ENCODE measurements around the gene P2RX6.

P2RX6 gene

DNA sequence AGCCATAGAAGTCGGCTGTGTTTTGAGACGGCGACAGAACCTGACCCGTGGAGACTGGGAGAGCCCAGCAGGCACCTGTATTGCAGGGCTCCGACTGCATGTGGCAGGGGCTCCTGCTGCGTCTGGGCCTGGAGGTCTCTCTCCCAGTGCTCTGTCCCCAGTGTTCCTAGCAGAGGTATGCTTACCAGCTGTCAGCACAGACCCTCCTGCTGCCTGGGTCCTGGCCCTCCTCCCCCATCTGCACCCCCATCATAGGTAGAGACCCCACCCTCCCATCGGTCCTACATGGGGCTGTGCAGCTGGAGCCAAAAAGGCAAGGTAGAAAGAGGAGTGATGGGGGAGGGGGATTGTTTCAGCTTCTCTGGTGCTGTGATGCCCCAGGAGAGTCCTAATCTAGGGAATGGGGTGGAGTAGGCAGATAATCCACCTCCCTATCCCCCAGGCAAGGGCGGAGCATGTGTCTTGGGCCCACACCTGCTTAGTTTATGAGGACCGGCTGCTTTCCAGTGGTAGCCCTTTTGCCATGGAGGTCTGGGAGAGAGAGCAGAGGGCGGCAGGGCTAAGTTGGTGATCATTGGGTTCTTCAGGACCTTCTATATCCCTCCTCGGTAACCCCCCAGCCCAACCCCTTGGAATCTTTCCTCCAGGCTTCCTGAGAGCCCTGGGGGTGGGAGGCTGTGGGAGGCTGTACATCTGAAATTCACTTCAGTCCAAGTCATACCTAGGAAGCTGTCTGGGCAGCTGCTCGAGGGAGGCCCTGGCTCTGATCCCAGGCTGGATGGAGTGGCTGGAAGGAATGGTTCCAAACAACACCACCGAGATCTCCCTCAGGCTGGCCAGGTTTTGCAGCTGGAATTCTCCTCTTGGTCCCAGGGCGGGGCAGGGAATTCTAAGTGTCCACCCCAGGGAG is 12.1 kb downstream of the P2RX6 start:
- no peak overlapping the region for H3K27ac ChIP-seq (ENCODE audit: insufficient read depth, low read length, poor library complexity, severe bottlenecking)

GRCh38 chr22:21028277-21029251 is 13.6 kb downstream of the P2RX6 start:
- H3K27ac ChIP-seq (ENCODE audit: insufficient read depth, low read length, poor library complexity, severe bottlenecking), result no peak overlapping the region

More for the DNA sequence above, 12.1 kb downstream of the P2RX6 start:
- peaks cover 8% of the 10 kb centered on the region for H3K4me1 ChIP-seq (ENCODE audit: control insufficient read depth, insufficient read depth, low read length, poor library complexity, severe bottlenecking)
- no peaks in the 10 kb centered on the region for H3K36me3 ChIP-seq (ENCODE audit: control insufficient read depth, insufficient read depth, low read length)
- DNase-seq, result no peak
- H3K27me3 ChIP-seq (replicated peaks; ENCODE audit: control insufficient read depth, insufficient read depth, low read length, poor library complexity, severe bottlenecking), result no peaks in the 10 kb centered on the region
- no peaks in the 10 kb centered on the region for H3K9me3 ChIP-seq (ENCODE audit: control insufficient read depth, low read length)
- no peak overlapping the region for H3K4me3 ChIP-seq (ENCODE audit: insufficient read depth, low read depth, low read length, poor library complexity, severe bottlenecking)

GRCh38 chr22:21029486-21030025 is 14.6 kb downstream of the P2RX6 start:
- no peak overlapping the region for H3K4me3 ChIP-seq (ENCODE audit: insufficient read depth, low read depth, low read length, poor library complexity, severe bottlenecking)

More at GRCh38 chr22:21028277-21029251, 13.6 kb downstream of the P2RX6 start:
- Histone ChIP-seq H3K9me3 (ENCODE audit: control insufficient read depth, low read length) (no peaks in the 10 kb centered on the region), H3K4me3 (ENCODE audit: insufficient read depth, low read depth, low read length, poor library complexity, severe bottlenecking) (no peak overlapping the region), H3K4me1 (ENCODE audit: control insufficient read depth, insufficient read depth, low read length, poor library complexity, severe bottlenecking) (peaks cover 11% of the 10 kb centered on the region), H3K27me3 (replicated peaks; ENCODE audit: control insufficient read depth, insufficient read depth, low read length, poor library complexity, severe bottlenecking) (peaks cover 8% of the 10 kb centered on the region), H3K36me3 (ENCODE audit: control insufficient read depth, insufficient read depth, low read length) (no peaks in the 10 kb centered on the region)
- no peak for DNase-seq

DNA sequence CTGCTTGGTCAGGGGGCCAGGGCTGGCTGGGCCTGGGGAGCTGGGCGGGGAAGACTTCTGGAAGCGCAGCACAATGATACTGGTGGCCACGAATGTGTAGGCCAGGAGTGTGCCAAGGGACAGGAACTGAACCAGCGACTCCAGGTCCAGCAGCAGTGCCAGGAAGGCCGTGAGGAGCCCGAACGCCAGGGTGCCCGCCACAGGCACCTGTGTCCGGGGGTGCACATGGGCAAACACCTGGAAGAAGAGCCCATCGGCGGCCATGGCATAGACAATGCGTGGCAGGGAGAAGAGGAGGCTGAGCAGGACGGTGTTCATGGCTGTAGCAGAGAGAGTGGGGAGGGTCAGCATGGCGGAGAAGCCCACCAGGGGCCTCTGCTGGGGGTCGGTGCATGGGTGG is 15.1 kb downstream of the P2RX6 start:
- DNase-seq, result no peak
- Histone ChIP-seq H3K27ac (ENCODE audit: insufficient read depth, low read length, poor library complexity, severe bottlenecking) (no peak overlapping the region), H3K27me3 (replicated peaks; ENCODE audit: control insufficient read depth, insufficient read depth, low read length, poor library complexity, severe bottlenecking) (peaks cover 8% of the 10 kb centered on the region)

More at GRCh38 chr22:21029486-21030025, 14.6 kb downstream of the P2RX6 start:
- Histone ChIP-seq H3K9me3 (ENCODE audit: control insufficient read depth, low read length) (no peaks in the 10 kb centered on the region), H3K27me3 (replicated peaks; ENCODE audit: control insufficient read depth, insufficient read depth, low read length, poor library complexity, severe bottlenecking) (peaks cover 8% of the 10 kb centered on the region), H3K27ac (ENCODE audit: insufficient read depth, low read length, poor library complexity, severe bottlenecking) (no peak overlapping the region), H3K36me3 (ENCODE audit: control insufficient read depth, insufficient read depth, low read length) (no peaks in the 10 kb centered on the region), H3K4me1 (ENCODE audit: control insufficient read depth, insufficient read depth, low read length, poor library complexity, severe bottlenecking) (peaks cover 11% of the 10 kb centered on the region)
- no peak for DNase-seq

DNA sequence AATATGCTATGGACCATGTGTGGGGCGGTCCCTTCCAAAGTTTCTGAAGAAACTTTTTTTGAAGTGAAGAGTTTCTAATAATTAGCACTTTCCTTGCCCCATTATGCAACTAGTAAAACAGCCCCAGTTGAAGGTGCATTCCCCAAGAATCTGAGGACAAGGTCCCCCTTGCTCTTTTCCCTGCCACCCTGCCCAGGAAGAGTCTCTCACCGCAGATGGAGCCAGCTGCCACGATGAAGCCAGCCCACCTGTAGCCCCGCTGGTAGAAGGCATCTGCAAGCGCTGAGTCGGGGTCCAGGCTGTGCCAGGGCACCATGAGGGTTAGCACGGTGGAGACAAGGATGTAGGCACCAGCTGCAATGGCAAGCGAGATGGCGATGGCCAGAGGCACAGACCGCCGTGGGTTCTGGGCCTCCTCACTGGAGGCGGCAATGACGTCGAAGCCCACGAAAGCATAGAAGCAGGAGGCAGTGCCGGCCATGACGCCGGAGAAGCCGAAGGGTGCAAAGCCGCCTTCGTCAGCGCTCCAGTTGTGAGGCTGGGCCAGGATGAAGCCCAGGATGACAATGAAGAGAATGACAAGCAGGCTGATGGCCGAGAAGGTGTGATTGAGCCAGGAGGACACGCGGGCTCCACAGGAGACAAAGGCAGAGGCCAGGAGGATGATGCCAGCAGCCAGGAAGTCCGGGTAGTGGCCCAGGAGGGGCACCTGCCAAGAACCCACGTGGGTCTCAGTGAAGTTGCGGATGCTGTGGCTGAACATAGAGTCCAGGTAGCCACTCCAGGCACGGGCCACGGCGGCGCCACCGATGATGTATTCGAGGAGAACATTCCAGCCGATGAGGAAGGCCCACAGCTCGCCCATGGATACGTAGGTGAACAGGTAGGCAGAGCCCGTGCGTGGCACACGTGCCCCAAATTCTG is 15.9 kb downstream of the P2RX6 start:
- H3K27ac ChIP-seq (ENCODE audit: insufficient read depth, low read length, poor library complexity, severe bottlenecking), result no peak overlapping the region
- DNase-seq, result no peak
- H3K27me3 ChIP-seq (replicated peaks; ENCODE audit: control insufficient read depth, insufficient read depth, low read length, poor library complexity, severe bottlenecking), result peaks cover 8% of the 10 kb centered on the region
- H3K4me1 ChIP-seq (ENCODE audit: control insufficient read depth, insufficient read depth, low read length, poor library complexity, severe bottlenecking), result peaks cover 7% of the 10 kb centered on the region
- H3K4me3 ChIP-seq (ENCODE audit: insufficient read depth, low read depth, low read length, poor library complexity, severe bottlenecking), result no peak overlapping the region
- no peaks in the 10 kb centered on the region for H3K36me3 ChIP-seq (ENCODE audit: control insufficient read depth, insufficient read depth, low read length)
- H3K9me3 ChIP-seq (ENCODE audit: control insufficient read depth, low read length), result no peaks in the 10 kb centered on the region

More for the DNA sequence above, 15.1 kb downstream of the P2RX6 start:
- Histone ChIP-seq H3K4me1 (ENCODE audit: control insufficient read depth, insufficient read depth, low read length, poor library complexity, severe bottlenecking) (peaks cover 11% of the 10 kb centered on the region), H3K9me3 (ENCODE audit: control insufficient read depth, low read length) (no peaks in the 10 kb centered on the region), H3K36me3 (ENCODE audit: control insufficient read depth, insufficient read depth, low read length) (no peaks in the 10 kb centered on the region), H3K4me3 (ENCODE audit: insufficient read depth, low read depth, low read length, poor library complexity, severe bottlenecking) (no peak overlapping the region)

DNA sequence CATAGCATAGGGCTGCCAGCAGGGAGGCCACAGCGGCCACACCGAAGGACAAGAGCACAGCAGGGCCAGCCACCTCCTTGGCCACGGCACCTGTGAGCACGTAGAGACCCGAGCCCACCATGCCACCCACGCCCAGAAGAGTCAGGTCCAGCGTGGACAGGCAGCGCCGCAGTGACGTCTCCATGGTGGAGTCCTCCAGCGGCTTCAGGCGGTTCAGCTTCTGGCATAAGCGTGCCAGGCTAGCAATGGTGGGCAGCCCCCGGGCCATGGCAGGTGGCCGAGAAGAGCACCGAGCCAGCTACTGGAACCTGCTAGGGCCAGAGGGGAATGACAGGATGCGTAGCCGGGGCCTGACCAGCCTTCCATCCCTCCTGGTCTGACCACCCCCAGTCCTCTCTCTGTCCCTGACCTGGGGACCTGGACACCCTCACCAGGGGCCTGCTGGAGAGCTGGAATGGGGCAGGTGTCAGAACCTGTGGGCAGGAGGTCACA is 16.6 kb downstream of the P2RX6 start:
- DNase-seq, result no peak
- H3K36me3 ChIP-seq (ENCODE audit: control insufficient read depth, insufficient read depth, low read length), result no peaks in the 10 kb centered on the region
- peaks cover 7% of the 10 kb centered on the region for H3K4me1 ChIP-seq (ENCODE audit: control insufficient read depth, insufficient read depth, low read length, poor library complexity, severe bottlenecking)
- H3K27me3 ChIP-seq (replicated peaks; ENCODE audit: control insufficient read depth, insufficient read depth, low read length, poor library complexity, severe bottlenecking), result peaks cover 8% of the 10 kb centered on the region
- no peak overlapping the region for H3K4me3 ChIP-seq (ENCODE audit: insufficient read depth, low read depth, low read length, poor library complexity, severe bottlenecking)
- no peak overlapping the region for H3K27ac ChIP-seq (ENCODE audit: insufficient read depth, low read length, poor library complexity, severe bottlenecking)
- no peaks in the 10 kb centered on the region for H3K9me3 ChIP-seq (ENCODE audit: control insufficient read depth, low read length)

GRCh38 chr22:21032037-21032867 is 17.3 kb downstream of the P2RX6 start, which contains the start of gene SLC7A4:
Gene SLC7A4 (minus strand): TSS chr22:21032561. CDS start chr22:21031812, 749 bp downstream.
- peaks cover 7% of the 10 kb centered on the region for H3K4me1 ChIP-seq (ENCODE audit: control insufficient read depth, insufficient read depth, low read length, poor library complexity, severe bottlenecking)
- no peaks in the 10 kb centered on the region for H3K36me3 ChIP-seq (ENCODE audit: control insufficient read depth, insufficient read depth, low read length)
- DNase-seq, result no peak
- H3K9me3 ChIP-seq (ENCODE audit: control insufficient read depth, low read length), result no peaks in the 10 kb centered on the region
- no peak within 1 kb of the TSS for H3K27ac ChIP-seq (ENCODE audit: insufficient read depth, low read length, poor library complexity, severe bottlenecking)
- no peak within 1 kb of the TSS for H3K4me3 ChIP-seq (ENCODE audit: insufficient read depth, low read depth, low read length, poor library complexity, severe bottlenecking)
- H3K27me3 ChIP-seq (replicated peaks; ENCODE audit: control insufficient read depth, insufficient read depth, low read length, poor library complexity, severe bottlenecking), result peaks cover 8% of the 10 kb centered on the region

DNA sequence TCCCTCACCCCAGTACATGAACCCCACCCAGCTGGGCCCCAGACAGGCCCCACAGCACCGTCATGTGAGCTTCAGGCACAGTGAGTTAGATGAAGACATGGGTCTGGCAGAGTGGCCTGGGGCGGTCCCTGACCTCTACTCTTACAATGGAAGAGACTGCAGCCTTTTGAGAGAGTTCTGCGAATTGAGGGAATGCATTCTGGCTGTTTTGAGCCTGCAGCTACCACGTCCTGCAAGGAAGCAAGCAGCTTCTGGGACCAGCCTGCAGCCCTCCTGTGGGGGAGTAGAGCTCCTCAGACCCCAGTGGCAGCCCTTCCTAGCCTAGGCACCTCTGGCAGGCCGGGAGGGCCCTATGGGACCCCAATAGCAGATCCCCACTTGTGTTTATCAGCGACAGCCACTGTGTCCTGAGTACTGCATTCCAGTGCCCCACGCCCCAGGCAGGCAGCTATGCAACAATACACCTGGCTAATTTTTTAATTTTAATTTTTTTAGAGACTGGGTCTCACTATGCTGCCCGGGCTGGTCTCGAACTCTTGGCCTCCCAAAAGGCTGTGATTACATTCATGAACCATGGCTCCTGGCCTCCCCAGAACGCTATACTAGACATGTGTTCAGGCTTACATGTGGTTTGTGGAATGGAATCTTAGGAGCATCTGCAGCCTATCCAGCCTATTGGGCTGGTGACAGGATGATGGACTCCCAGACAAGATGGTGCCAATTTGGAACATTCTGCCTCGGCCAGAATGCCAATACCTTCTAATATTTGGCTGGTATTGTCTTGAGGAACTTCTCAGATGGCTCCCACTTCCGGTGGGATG is 18.1 kb downstream of the P2RX6 start:
- H3K27me3 ChIP-seq (replicated peaks; ENCODE audit: control insufficient read depth, insufficient read depth, low read length, poor library complexity, severe bottlenecking), result peaks cover 8% of the 10 kb centered on the region
- DNase-seq, result no peak
- no peak overlapping the region for H3K4me3 ChIP-seq (ENCODE audit: insufficient read depth, low read depth, low read length, poor library complexity, severe bottlenecking)
- no peaks in the 10 kb centered on the region for H3K9me3 ChIP-seq (ENCODE audit: control insufficient read depth, low read length)
- H3K27ac ChIP-seq (ENCODE audit: insufficient read depth, low read length, poor library complexity, severe bottlenecking), result no peak overlapping the region
- no peaks in the 10 kb centered on the region for H3K36me3 ChIP-seq (ENCODE audit: control insufficient read depth, insufficient read depth, low read length)
- H3K4me1 ChIP-seq (ENCODE audit: control insufficient read depth, insufficient read depth, low read length, poor library complexity, severe bottlenecking), result peaks cover 7% of the 10 kb centered on the region
